Measurements from ENCODE around the gene FAR2.
"Not testable (repeated sequence)": the region's sequence is repeated elsewhere in the genome, so short reads cannot be mapped to it uniquely, and the experiment has no call there.

The FAR2 gene

GRCh38 chr12:29132316-29132715 is 16.8 kb upstream of the FAR2 start:
- Histone ChIP-seq H2AFZ (ENCODE audit: low read depth, low read length) (no peak overlapping the region), H3K27me3 (ENCODE audit: low read depth, low read length) (no peaks in the 10 kb centered on the region), H3K36me3 (replicated peaks; ENCODE audit: low read depth, low read length) (no peaks in the 10 kb centered on the region), H3K4me1 (ENCODE audit: low read length) (no peaks in the 10 kb centered on the region), H3K4me2 (ENCODE audit: low read length) (no peak overlapping the region), H3K9me3 (ENCODE audit: insufficient read depth, low read length) (no peaks in the 10 kb centered on the region), H4K20me1 (ENCODE audit: insufficient read depth, low read length) (no peaks in the 10 kb centered on the region), H3K27ac (ENCODE audit: low read length) (no peak overlapping the region), H3K4me3 (ENCODE audit: low read length) (no peak overlapping the region), H3K9ac (ENCODE audit: low read length) (no peak overlapping the region), H3K79me2 (ENCODE audit: low read length) (no peaks in the 10 kb centered on the region)
- no peak for TF ChIP-seq EZH2phosphoT487 (IDR thresholded peaks at IDR 0.05; ENCODE audit: low read depth)
- TF ChIP-seq, protein P1, sequence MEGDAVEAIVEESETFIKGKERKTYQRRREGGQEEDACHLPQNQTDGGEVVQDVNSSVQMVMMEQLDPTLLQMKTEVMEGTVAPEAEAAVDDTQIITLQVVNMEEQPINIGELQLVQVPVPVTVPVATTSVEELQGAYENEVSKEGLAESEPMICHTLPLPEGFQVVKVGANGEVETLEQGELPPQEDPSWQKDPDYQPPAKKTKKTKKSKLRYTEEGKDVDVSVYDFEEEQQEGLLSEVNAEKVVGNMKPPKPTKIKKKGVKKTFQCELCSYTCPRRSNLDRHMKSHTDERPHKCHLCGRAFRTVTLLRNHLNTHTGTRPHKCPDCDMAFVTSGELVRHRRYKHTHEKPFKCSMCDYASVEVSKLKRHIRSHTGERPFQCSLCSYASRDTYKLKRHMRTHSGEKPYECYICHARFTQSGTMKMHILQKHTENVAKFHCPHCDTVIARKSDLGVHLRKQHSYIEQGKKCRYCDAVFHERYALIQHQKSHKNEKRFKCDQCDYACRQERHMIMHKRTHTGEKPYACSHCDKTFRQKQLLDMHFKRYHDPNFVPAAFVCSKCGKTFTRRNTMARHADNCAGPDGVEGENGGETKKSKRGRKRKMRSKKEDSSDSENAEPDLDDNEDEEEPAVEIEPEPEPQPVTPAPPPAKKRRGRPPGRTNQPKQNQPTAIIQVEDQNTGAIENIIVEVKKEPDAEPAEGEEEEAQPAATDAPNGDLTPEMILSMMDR (IDR thresholded peaks at IDR 0.05; ENCODE audit: low read depth, low read length), result no peak

DNA sequence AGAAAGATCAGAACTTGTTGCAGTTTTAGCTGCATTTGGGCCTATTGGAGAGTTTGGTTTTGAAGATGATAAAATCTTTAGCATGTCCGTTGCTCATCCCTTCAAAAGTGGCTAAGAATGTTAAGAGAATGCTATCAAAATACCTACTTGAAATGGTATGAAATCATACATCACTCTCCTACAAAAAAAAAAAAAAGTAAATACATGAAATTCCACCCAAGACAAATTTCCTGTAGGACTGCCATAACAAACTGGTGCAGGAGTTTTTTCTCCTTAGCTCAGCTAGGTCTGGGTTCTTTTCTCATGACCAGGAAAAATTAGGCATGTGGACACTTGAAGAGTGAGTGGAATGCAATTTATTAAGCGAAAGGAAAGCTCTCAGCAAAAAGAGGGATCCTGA is 15.9 kb upstream of the FAR2 start:
- H3K4me3 ChIP-seq (ENCODE audit: low read length), result no peak overlapping the region
- no peak overlapping the region for H3K27ac ChIP-seq (ENCODE audit: low read length)
- no peak for TF ChIP-seq EZH2phosphoT487 (IDR thresholded peaks at IDR 0.05; ENCODE audit: low read depth)
- TF ChIP-seq, protein P1 (IDR thresholded peaks at IDR 0.05; ENCODE audit: low read depth, low read length), result no peak
- H3K9me3 ChIP-seq (ENCODE audit: insufficient read depth, low read length), result no peaks in the 10 kb centered on the region
- H3K4me1 ChIP-seq (ENCODE audit: low read length), result no peaks in the 10 kb centered on the region
- H3K9ac ChIP-seq (ENCODE audit: low read length), result no peak overlapping the region
- H3K27me3 ChIP-seq (ENCODE audit: low read depth, low read length), result no peaks in the 10 kb centered on the region
- no peak overlapping the region for H3K4me2 ChIP-seq (ENCODE audit: low read length)
- H3K79me2 ChIP-seq (ENCODE audit: low read length), result no peaks in the 10 kb centered on the region
- no peak overlapping the region for H2AFZ ChIP-seq (ENCODE audit: low read depth, low read length)
- no peaks in the 10 kb centered on the region for H4K20me1 ChIP-seq (ENCODE audit: insufficient read depth, low read length)
- H3K36me3 ChIP-seq (replicated peaks; ENCODE audit: low read depth, low read length), result no peaks in the 10 kb centered on the region

GRCh38 chr12:29133680-29134079 is 15.4 kb upstream of the FAR2 start:
- H3K4me1 ChIP-seq (ENCODE audit: low read length), result no peaks in the 10 kb centered on the region
- no peak overlapping the region for H3K4me2 ChIP-seq (ENCODE audit: low read length)
- no peaks in the 10 kb centered on the region for H3K27me3 ChIP-seq (ENCODE audit: low read depth, low read length)
- TF ChIP-seq EZH2phosphoT487 (IDR thresholded peaks at IDR 0.05; ENCODE audit: low read depth), result no peak
- TF ChIP-seq, protein P1 (IDR thresholded peaks at IDR 0.05; ENCODE audit: low read depth, low read length), result no peak
- H3K27ac ChIP-seq (ENCODE audit: low read length), result no peak overlapping the region
- no peak overlapping the region for H2AFZ ChIP-seq (ENCODE audit: low read depth, low read length)
- no peaks in the 10 kb centered on the region for H3K79me2 ChIP-seq (ENCODE audit: low read length)
- H3K4me3 ChIP-seq (ENCODE audit: low read length), result no peak overlapping the region
- no peaks in the 10 kb centered on the region for H3K36me3 ChIP-seq (replicated peaks; ENCODE audit: low read depth, low read length)
- no peaks in the 10 kb centered on the region for H3K9me3 ChIP-seq (ENCODE audit: insufficient read depth, low read length)
- no peak overlapping the region for H3K9ac ChIP-seq (ENCODE audit: low read length)
- H4K20me1 ChIP-seq (ENCODE audit: insufficient read depth, low read length), result no peaks in the 10 kb centered on the region

DNA sequence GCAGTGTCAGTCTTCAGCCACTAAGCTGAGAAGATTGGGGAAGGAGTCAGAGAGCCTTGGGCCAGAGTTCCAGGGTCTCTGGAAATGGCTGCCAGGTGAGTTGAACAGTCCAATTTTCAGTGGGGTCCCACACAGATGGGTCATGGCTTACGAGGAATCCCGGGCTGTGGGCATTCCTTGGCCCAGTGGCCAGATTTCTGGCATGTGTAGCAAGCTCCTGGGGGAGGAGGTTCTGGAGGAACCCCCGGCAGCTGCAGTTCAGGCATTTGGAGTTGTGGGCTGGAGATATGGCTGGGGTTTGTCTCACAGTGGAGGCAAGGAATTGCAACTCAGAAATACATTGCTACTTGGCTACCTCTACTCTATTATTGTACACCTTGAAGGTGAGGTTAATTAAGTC is 10.8 kb upstream of the FAR2 start:
- H3K36me3 ChIP-seq (replicated peaks; ENCODE audit: low read depth, low read length); H3K9ac ChIP-seq (ENCODE audit: low read length); H3K4me1 ChIP-seq (ENCODE audit: low read length); H2AFZ ChIP-seq (ENCODE audit: low read depth, low read length); H3K27ac ChIP-seq (ENCODE audit: low read length); H3K79me2 ChIP-seq (ENCODE audit: low read length); H4K20me1 ChIP-seq (ENCODE audit: insufficient read depth, low read length); H3K4me2 ChIP-seq (ENCODE audit: low read length); H3K4me3 ChIP-seq (ENCODE audit: low read length); H3K9me3 ChIP-seq (ENCODE audit: insufficient read depth, low read length); H3K27me3 ChIP-seq (ENCODE audit: low read depth, low read length): not testable (repeated sequence)

DNA sequence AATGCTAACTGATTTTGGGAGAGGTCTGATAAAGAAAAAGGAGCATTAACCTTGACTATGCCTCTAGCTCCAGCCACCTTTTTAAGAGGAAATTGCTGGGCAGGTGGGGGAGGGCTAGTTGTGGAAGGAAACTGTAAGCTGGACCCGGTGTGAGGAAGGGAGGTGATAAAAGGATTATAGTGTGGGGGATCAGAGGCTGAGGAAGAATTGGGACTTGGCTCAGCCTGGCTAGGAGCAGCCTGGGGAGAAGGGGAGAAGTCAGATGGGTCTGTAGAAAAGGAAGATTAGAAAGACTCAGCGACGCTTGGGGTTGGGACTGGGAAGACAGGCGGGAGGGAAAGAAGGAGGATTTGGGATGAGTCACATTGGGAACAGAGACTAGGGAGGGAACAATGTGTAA is 10.2 kb upstream of the FAR2 start:
- H3K4me1 ChIP-seq (ENCODE audit: low read length); H3K27me3 ChIP-seq (ENCODE audit: low read depth, low read length); H3K9me3 ChIP-seq (ENCODE audit: insufficient read depth, low read length); H3K4me2 ChIP-seq (ENCODE audit: low read length); H4K20me1 ChIP-seq (ENCODE audit: insufficient read depth, low read length); H3K79me2 ChIP-seq (ENCODE audit: low read length); H3K36me3 ChIP-seq (replicated peaks; ENCODE audit: low read depth, low read length); H2AFZ ChIP-seq (ENCODE audit: low read depth, low read length); H3K9ac ChIP-seq (ENCODE audit: low read length); H3K27ac ChIP-seq (ENCODE audit: low read length); H3K4me3 ChIP-seq (ENCODE audit: low read length): not testable (repeated sequence)

All from OCI-LY3 (cell line).